Ectodermal cell (in vitro differentiated cells): ENCODE measurements around the gene VPS39.

Experiments
- H3K27ac ChIP-seq: 2 replicates; pipeline ENCODE4 v1.7.0; 2013; ENCODE audit warnings: mild to moderate bottlenecking, low read depth, low read length; ENCODE audit not compliant: insufficient read depth, poor library complexity, severe bottlenecking
- H3K27me3 ChIP-seq: 2 replicates; pipeline ENCODE4 v1.7.0; 2013; ENCODE audit warnings: mild to moderate bottlenecking, low read length; ENCODE audit not compliant: insufficient read depth, control insufficient read depth, poor library complexity, severe bottlenecking
- H3K36me3 ChIP-seq: one replicate; pipeline ENCODE4 v1.7.0; 2013; ENCODE audit warnings: low read length; ENCODE audit not compliant: control insufficient read depth, insufficient read depth
- H3K4me1 ChIP-seq: one replicate; pipeline ENCODE4 v1.7.0; 2013; ENCODE audit warnings: low read length; ENCODE audit not compliant: control insufficient read depth, insufficient read depth
- H3K4me3 ChIP-seq: 2 replicates; pipeline ENCODE4 v1.7.0; 2013; ENCODE audit warnings: low read depth, low read length, control low read depth; ENCODE audit not compliant: insufficient read depth
- H3K9me3 ChIP-seq: 2 replicates; pipeline ENCODE4 v1.7.0; 2013; ENCODE audit warnings: mild to moderate bottlenecking, low read length, moderate library complexity; ENCODE audit not compliant: control insufficient read depth
- WGBS, 2 experiments: methylation state at CpG; one replicate each; pipeline ENCODE4 v1.1.7; 2013; ENCODE audit warnings: missing lambda C conversion rate in 2 of 2; 5-methylcytosine and 5-hydroxymethylcytosine counted together

Gene VPS39

DNA sequence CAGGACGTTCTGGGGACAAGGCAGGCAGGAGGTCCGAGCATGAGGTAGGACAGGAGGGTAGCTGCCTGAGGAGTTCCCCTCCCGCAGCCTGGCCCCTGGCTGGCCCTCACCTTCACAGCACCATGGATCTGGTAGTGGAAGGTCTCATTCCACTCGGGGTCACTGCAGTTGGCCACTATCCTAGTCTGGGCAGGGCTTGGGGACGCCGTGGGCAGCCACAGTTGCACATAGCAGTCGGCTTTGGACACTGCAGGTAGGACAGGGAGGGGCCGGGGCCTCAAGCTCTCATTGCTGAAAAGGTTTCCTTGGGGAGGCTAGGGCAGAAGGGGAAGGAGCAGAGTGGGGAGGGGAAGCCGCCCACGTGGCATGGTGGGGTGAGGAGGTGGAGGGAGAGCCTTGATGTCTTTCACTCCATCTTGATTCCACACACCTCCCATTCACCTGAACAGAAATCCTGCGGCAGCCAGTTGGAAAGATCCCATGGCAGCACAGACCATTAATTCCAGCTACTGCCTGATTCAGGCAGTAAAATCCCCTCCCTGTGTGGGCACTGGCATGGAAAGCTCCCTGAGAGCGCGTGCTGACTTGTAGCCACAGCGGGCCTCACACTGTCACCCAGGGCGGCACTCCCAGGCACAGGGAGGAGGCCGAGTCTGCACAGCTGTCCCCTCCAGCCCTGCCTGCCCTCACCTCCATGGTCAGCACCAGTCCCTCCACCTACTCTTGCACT lies 53.7 kb downstream of the VPS39 start:
- Histone ChIP-seq H3K4me1 (no peaks in the 10 kb centered on the region), H3K4me3 (no peak overlapping the region), H3K27me3 (no peaks in the 10 kb centered on the region), H3K27ac (no peak overlapping the region), H3K9me3 (no peaks in the 10 kb centered on the region), H3K36me3 (no peaks in the 10 kb centered on the region)
- 92% methylated on average over 14 of the region's 16 CpGs for WGBS, 2 experiments

- Histone ChIP-seq H3K4me3 (no peak overlapping the region), H3K36me3 (no peaks in the 10 kb centered on the region), H3K9me3 (no peaks in the 10 kb centered on the region), H3K4me1 (no peaks in the 10 kb centered on the region), H3K27ac (no peak overlapping the region), H3K27me3 (no peaks in the 10 kb centered on the region)
- 89 to 93% methylated on average over 4 of the region's 4 CpGs for WGBS, 2 experiments
These were observed 54.3 kb downstream of the VPS39 start for GRCh38 chr15:42153874-42154211.

DNA sequence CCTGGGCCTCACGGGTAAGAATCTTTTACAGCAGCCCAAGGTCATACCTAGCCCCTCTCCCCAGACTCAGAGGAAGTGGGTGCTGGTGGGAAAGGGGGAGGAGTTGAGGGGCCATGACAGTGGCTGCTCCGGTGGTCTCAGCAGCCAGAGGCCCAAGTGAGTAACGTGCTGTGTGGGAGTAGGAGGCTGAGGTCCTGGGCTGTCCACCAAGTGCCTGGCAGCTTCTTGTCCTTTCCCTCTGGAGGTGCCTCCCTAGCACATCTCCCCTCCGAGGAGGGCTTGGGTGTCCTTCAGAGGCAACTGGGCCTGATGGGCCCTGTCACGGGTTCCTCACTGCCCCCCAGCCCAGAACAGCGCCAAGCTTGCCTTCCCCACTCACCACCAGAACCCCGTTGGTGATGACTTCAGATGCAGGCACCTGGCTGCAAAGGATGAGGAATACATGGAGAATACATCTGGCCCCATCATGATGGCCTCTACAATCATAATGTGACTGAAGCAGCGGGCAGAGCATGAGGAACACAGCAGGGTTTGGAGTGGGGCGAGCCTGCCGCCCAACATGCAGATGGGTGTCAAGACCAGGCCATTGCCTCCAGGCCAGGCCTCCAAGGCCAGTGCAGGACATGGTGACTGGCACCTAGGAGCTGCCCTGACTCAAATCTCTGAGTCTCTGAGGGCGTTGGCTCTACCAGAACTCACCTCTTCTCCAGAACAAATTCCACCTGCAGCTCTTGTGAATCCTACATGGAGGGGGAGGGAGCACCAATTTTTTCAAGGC lies 55.0 kb downstream of the VPS39 start:
- Histone ChIP-seq H3K9me3 (no peaks in the 10 kb centered on the region), H3K4me3 (no peak overlapping the region), H3K36me3 (no peaks in the 10 kb centered on the region), H3K27me3 (no peaks in the 10 kb centered on the region), H3K4me1 (no peaks in the 10 kb centered on the region), H3K27ac (no peak overlapping the region)
- 93 to 95% methylated on average over 11 of the region's 11 CpGs for WGBS, 2 experiments

DNA sequence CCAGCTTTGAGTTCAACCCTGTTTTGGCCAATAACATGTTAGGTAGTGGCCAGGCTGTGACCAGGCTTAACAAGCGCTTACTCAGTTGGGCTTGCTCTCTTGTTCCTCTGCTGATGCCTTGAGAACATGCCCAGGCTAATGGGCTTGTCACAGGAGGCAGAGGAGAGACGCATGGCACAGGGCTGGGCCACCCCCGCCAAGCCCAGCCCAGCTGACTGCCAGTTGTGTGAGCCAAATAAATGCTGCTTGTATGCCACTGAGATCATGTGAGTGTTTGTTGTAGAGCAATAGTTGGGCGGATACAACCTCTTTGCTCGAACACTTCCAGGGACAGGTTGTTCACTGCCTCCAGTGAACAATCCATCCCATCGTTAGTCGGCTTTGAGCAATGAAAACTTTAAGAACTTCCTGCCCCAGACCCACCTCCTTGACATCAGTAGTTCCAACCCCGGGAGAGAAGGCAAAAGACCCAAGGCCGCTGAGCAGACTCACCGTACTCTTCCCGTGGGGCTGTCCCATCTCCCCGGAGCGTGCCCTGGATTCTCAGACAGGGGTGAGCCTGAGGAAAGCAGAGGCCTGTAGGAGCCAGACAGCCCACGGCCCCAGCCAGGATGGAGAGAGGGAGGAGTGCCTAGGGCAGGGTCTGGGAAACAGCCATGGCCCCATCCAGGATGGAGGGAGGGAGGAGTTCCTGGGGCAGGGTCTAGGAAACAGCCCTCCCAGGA lies 55.7 kb downstream of the VPS39 start:
- H3K9me3 ChIP-seq, result no peaks in the 10 kb centered on the region
- H3K27ac ChIP-seq, result no peak overlapping the region
- WGBS, 2 experiments, result 94% methylated on average over 14 of the region's 14 CpGs
- H3K4me3 ChIP-seq, result no peak overlapping the region
- H3K27me3 ChIP-seq, result no peaks in the 10 kb centered on the region
- no peaks in the 10 kb centered on the region for H3K4me1 ChIP-seq
- no peaks in the 10 kb centered on the region for H3K36me3 ChIP-seq

- H3K9me3 ChIP-seq, result no peaks in the 10 kb centered on the region
- H3K4me3 ChIP-seq, result no peak overlapping the region
- H3K4me1 ChIP-seq, result no peaks in the 10 kb centered on the region
- H3K27me3 ChIP-seq, result no peaks in the 10 kb centered on the region
- H3K36me3 ChIP-seq, result no peaks in the 10 kb centered on the region
- H3K27ac ChIP-seq, result no peak overlapping the region
- 92 to 95% methylated on average over 4 of the region's 4 CpGs for WGBS, 2 experiments
These were observed 56.4 kb downstream of the VPS39 start for GRCh38 chr15:42151736-42152135.

DNA sequence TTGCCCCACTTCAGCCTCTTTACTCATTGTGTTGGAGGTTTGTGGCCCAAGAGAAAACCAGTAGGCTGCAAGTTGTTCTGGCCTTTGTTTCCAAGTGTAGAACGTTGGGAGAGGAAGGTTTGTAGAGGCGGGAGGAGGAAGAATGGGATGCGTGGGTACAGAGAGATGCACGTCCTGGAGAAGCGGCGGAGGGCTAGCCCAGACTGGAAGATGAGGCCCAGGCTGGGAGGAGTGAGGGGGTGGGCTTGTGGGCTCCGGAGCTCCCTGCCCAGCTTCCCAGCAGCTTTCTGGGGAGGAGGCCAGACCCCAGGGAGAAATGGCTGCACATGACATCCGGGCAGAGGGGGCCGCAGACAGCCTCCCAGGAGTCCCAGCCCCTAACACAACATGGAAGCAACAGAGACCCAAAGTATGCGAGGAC lies 57.0 kb downstream of the VPS39 start:
- H3K27ac ChIP-seq, result no peak overlapping the region
- no peaks in the 10 kb centered on the region for H3K9me3 ChIP-seq
- 86 to 88% methylated on average over 10 of the region's 10 CpGs for WGBS, 2 experiments
- no peaks in the 10 kb centered on the region for H3K27me3 ChIP-seq
- no peaks in the 10 kb centered on the region for H3K36me3 ChIP-seq
- H3K4me1 ChIP-seq, result no peaks in the 10 kb centered on the region
- no peak overlapping the region for H3K4me3 ChIP-seq

- Histone ChIP-seq H3K36me3 (no peaks in the 10 kb centered on the region), H3K4me3 (no peak overlapping the region), H3K27ac (no peak overlapping the region), H3K4me1 (no peaks in the 10 kb centered on the region), H3K9me3 (no peaks in the 10 kb centered on the region), H3K27me3 (no peaks in the 10 kb centered on the region)
- 89 to 92% methylated on average over 17 of the region's 17 CpGs for WGBS, 2 experiments
These were observed 57.7 kb downstream of the VPS39 start for GRCh38 chr15:42150219-42150970.

- H3K36me3 ChIP-seq, result no peaks in the 10 kb centered on the region
- no peaks in the 10 kb centered on the region for H3K9me3 ChIP-seq
- H3K4me1 ChIP-seq, result no peaks in the 10 kb centered on the region
- H3K27me3 ChIP-seq, result no peaks in the 10 kb centered on the region
- WGBS, 2 experiments, result 90 to 91% methylated on average over 14 of the region's 14 CpGs
- H3K4me3 ChIP-seq, result no peak overlapping the region
- no peak overlapping the region for H3K27ac ChIP-seq
These were observed 58.4 kb downstream of the VPS39 start for GRCh38 chr15:42149493-42150218.

GRCh38 chr15:42148808-42149492 lies 59.2 kb downstream of the VPS39 start:
- 89 to 94% methylated on average over 12 of the region's 12 CpGs for WGBS, 2 experiments

More at GRCh38 chr15:42148808-42149492, 59.2 kb downstream of the VPS39 start:
- no peaks in the 10 kb centered on the region for H3K9me3 ChIP-seq
- H3K27me3 ChIP-seq, result no peaks in the 10 kb centered on the region
- no peak overlapping the region for H3K27ac ChIP-seq
- no peaks in the 10 kb centered on the region for H3K36me3 ChIP-seq
- H3K4me1 ChIP-seq, result no peaks in the 10 kb centered on the region
- H3K4me3 ChIP-seq, result no peak overlapping the region
